Body of pancreas (tissue), 4 donors: Measurements from ENCODE around the gene AVPR1B. TPM values are rescaled to one million over a fixed set of nuclear protein-coding genes. Genes with fewer than 3 reads are reported as not detected.

Experiments
- ATAC-seq: fragments of 150-250 bp; one replicate; pipeline ENCODE4 v1.9.1; 2016
- DNase-seq, 4 donors: peaks; one replicate each; pipeline ENCODE4 v3.0.0-alpha.2; 2019
- H3K27ac ChIP-seq, 4 donors: fragments of 200-600 bp; sonication (generic); 1 replicate in 3 of 4; 2 replicates in 1 of 4; pipeline versions ENCODE4 v1.5.1 to v1.6.1; 2016 to 2019; ENCODE audit warnings: mild to moderate bottlenecking in 1 of 4, mixed read lengths in 1 of 4, moderate library complexity in 1 of 4
- H3K27me3 ChIP-seq, 2 donors: fragments of 200-600 bp; sonication (generic); one replicate each; pipeline ENCODE4 v1.6.0; 2016; ENCODE audit warnings: mild to moderate bottlenecking in 1 of 2
- H3K36me3 ChIP-seq, 2 donors: fragments of 200-600 bp; sonication (generic); replicated peaks in 1 of 2; 2 replicates each; pipeline ENCODE4 v1.5.1; 2016; ENCODE audit warnings: low read depth in 2 of 2; ENCODE audit not compliant: insufficient read depth in 1 of 2
- H3K4me1 ChIP-seq: fragments of 200-600 bp; sonication (generic); one replicate; pipeline ENCODE4 v1.6.0; 2016
- H3K4me3 ChIP-seq, 2 donors: fragments of 200-600 bp; sonication (generic); 1 replicate in 1 of 2; 2 replicates in 1 of 2; pipeline ENCODE4 v1.5.1; 2016 to 2019
- H3K9me3 ChIP-seq, 3 donors: fragments of 200-600 bp; sonication (generic); 1 replicate in 2 of 3; 2 replicates in 1 of 3; pipeline ENCODE4 v1.5.1; 2016
- POLR2A ChIP-seq, 3 donors: fragments of 450-650 bp; IDR thresholded peaks; one replicate each; pipeline ENCODE4 v1.6.1; 2016; ENCODE audit warnings: antibody characterized with exemption in 3 of 3, mild to moderate bottlenecking in 2 of 3
- WGBS, 2 donors: methylation state at CpG; one replicate each; pipeline ENCODE4 v1.1.5; 2017; 5-methylcytosine and 5-hydroxymethylcytosine counted together
- intact Hi-C: fragments of 100-400 bp; cut with DNase I; formaldehyde crosslinking; loops from one replicate; pipeline ENCODE4 v1.15.1; 2023
- total RNA-seq, 2 donors: library from RNA; depleted of rRNA; stranded (reverse); fragments of >200 nt; gene quantifications; one replicate each; pipeline ENCODE4 v1.1.0, GENCODE V29; 2016
- TF ChIP-seq, protein P1 (sequence below), 7 experiments: fragments of 450-650 bp in 4 of 7; fragments of 200-600 bp in 3 of 7; sonication (generic) in 3 of 7; IDR thresholded peaks; one replicate each; pipeline ENCODE4 v1.5.1; 2016 to 2019; ENCODE audit warnings: antibody characterized with exemption in 7 of 7

The AVPR1B gene
- total RNA-seq, 2 donors from 2014 or later, result 0.78 TPM; not detected in 1

DNA sequence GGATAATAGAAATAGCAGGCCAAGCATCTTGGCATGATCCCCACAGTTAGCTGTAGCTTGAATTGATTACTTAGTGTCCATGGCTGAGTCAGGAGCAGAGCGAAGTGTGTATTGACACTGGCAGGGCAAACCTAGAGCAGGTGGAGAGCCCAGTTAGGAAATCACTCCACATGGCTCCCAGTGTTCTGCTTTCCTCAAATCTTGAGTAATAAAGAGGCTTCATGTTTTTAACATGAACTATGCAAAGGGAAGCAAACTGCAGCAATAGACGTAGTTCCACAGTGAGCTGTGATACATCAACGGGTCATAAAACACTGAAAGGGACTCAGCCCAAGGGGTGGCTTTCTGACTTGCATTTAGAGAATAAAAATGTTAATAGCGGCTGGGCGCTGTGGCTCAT, 35.3 kb downstream of the AVPR1B start:
- ATAC-seq, result no peak
- H3K4me1 ChIP-seq, result no peaks in the 10 kb centered on the region

DNA sequence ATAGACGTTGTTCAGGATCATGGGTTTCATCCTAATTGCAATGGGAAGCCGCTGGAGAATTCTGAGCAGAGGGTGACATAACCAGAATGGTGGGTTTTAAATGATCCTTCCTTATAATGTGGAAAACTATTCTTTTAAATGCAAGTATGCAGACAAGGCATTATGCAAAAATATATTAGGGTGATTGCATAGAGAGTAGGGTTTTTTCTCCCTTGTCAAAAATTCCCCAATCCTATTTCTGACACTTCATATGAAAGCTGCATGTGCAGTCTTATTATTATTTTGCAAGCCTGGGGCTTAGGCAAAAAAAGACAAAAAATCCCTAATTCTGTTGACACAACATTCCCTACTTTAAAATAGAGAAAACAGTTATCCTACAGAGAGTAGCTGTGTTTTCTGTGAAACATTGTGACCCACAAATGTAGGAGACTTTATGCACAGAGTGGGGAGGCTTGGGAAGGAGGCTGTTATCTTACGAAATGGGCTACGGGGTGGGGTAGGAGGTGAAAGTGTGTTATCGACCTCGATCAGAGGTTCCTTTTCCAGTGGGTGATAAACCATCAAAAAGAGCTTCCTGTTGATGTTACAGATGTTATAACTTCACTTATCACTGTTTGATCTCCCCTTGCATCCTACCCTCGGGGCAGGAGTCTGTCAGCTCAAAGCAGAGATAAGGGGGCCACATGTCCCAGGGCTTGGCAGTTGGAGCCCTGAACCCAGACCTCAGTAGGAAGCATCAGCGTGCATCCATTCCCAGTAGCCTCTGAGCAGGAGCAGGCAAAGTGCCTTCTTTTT, 37.0 kb downstream of the AVPR1B start:
- intact Hi-C loops, result no loop called here
- Histone ChIP-seq H3K27ac (no peak overlapping the region), H3K9me3 (no peaks in the 10 kb centered on the region), H3K4me3 (no peak overlapping the region), H3K27me3 (no peaks in the 10 kb centered on the region), H3K4me1 (no peaks in the 10 kb centered on the region), H3K36me3 (no peaks in the 10 kb centered on the region)
- WGBS, 2 donors, result 45 to 55% methylated on average over 8 of the region's 8 CpGs
- DNase-seq (no peak), ATAC-seq (no peak)
- TF ChIP-seq POLR2A (IDR thresholded peaks at IDR 0.05), result no peak
- TF ChIP-seq, protein P1, sequence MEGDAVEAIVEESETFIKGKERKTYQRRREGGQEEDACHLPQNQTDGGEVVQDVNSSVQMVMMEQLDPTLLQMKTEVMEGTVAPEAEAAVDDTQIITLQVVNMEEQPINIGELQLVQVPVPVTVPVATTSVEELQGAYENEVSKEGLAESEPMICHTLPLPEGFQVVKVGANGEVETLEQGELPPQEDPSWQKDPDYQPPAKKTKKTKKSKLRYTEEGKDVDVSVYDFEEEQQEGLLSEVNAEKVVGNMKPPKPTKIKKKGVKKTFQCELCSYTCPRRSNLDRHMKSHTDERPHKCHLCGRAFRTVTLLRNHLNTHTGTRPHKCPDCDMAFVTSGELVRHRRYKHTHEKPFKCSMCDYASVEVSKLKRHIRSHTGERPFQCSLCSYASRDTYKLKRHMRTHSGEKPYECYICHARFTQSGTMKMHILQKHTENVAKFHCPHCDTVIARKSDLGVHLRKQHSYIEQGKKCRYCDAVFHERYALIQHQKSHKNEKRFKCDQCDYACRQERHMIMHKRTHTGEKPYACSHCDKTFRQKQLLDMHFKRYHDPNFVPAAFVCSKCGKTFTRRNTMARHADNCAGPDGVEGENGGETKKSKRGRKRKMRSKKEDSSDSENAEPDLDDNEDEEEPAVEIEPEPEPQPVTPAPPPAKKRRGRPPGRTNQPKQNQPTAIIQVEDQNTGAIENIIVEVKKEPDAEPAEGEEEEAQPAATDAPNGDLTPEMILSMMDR (IDR thresholded peaks at IDR 0.05), result no peak

More for the DNA sequence above, 35.3 kb downstream of the AVPR1B start:
- intact Hi-C loops, result no loop called here
- WGBS, 2 donors, result 65 to 77% methylated on average over 5 of the region's 5 CpGs
- H3K27ac ChIP-seq, result no peak overlapping the region
- no peaks in the 10 kb centered on the region for H3K27me3 ChIP-seq
- H3K36me3 ChIP-seq, result no peaks in the 10 kb centered on the region
- H3K9me3 ChIP-seq, result no peaks in the 10 kb centered on the region
- DNase-seq, result no peak
- no peak overlapping the region for H3K4me3 ChIP-seq
- no peak for TF ChIP-seq POLR2A (IDR thresholded peaks at IDR 0.05)

DNA sequence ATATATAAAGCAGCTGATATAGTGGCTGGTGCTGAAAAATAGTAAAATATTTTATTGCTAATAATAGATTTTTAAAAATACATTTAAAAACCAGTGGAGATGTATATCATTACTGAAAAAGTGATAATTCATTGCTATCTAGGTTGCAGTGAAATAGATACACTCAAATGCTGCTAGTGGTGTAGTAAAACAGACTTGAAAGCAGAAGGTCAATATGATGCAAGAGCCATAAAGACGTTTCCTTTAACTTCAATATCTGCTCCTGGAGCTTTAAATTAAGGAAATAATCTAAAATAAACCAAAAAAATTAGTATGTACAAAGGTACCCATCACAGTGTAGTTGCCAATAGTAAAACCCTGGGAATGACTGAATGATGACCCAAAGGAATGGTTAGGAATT, 38.1 kb downstream of the AVPR1B start:
- Histone ChIP-seq H3K9me3 (no peaks in the 10 kb centered on the region), H3K36me3 (no peaks in the 10 kb centered on the region), H3K27me3 (no peaks in the 10 kb centered on the region), H3K4me3 (no peak overlapping the region), H3K27ac (no peak overlapping the region), H3K4me1 (no peaks in the 10 kb centered on the region)
- DNase-seq (no peak), ATAC-seq (no peak)
- no peak for TF ChIP-seq POLR2A (IDR thresholded peaks at IDR 0.05)
- TF ChIP-seq, protein P1 (IDR thresholded peaks at IDR 0.05), result no peak
- WGBS, 2 donors, result 35 to 36% methylated on average over 1 of the region's 1 CpG
- intact Hi-C loops, result no loop called here

DNA sequence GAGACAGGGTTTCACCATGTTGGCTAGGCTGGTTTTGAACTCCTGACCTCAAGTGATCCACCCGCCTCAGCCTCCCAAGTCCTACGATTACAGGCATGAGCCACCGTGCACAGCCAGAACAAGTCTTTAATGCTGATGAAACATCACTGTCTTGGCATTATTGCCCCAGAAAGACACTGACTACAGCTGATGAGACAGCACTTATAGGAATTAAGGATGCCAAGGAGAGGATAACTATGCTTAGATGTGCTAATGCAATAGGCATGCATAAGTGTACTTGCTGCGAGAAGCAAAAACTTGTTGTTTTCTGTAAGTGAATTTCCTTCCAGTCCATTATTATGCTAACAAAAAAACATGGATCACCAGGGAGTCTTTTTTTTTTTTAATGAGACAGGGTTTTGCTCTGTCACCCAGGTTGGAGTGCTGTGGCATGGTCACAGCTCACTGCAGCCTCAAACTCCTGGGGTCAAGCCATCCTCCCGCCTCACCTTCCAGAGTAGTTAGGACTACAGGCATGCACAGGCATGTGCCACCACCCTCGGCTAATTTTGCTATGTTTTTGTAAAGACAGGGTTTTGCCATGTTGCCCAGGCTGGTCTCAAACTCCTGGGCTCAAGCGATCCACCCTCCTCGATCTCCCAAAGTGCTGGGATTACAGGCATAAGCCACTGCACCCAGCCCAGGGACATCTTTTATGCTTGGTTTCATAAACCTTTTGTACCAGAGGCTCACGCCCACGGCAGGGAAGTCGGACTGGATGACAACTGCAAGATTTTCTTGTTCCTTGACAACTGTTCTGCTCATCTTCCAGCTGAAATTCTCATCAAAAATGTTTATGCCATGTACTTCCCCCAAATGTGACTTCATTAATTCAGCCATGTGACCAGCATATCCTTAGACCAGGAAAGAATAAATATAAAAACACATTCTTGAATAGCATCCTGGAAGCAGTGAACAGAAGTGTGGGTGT, 41.1 kb downstream of the AVPR1B start:
- ATAC-seq (no peak), DNase-seq (no peak)
- Histone ChIP-seq H3K4me1 (no peaks in the 10 kb centered on the region), H3K27ac (no peak overlapping the region), H3K36me3 (no peaks in the 10 kb centered on the region), H3K27me3 (no peaks in the 10 kb centered on the region), H3K9me3 (no peaks in the 10 kb centered on the region), H3K4me3 (no peak overlapping the region)
- TF ChIP-seq, protein P1 (IDR thresholded peaks at IDR 0.05), result no peak
- TF ChIP-seq POLR2A (IDR thresholded peaks at IDR 0.05), result no peak
- 69 to 71% methylated on average over 11 of the region's 11 CpGs for WGBS, 2 donors
- intact Hi-C loops, result no loop called here

DNA sequence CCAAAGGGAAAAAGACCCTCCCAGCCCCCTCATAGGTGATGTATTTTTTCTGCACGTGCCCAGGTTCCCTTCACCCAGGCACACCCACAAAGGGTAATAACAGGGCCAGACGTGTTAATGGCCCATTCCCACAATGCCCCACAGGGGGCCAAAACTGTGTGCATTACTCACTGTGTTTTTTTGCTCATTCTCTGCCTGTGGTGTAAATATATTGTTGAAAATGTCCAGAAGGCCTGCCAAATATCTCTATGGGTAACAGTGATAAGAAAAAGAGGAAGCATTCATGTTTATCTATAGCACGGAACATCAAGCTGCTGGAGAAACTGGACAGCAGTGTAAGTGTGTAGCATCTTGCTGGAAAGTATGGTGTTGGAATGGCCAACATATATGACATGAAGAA, 42.3 kb downstream of the AVPR1B start:
- 32 to 51% methylated on average over 3 of the region's 3 CpGs for WGBS, 2 donors
- no peak for DNase-seq
- no peak overlapping the region for H3K27ac ChIP-seq
- intact Hi-C loops, result no loop called here
- no peaks in the 10 kb centered on the region for H3K4me1 ChIP-seq
- no peak overlapping the region for H3K4me3 ChIP-seq
- TF ChIP-seq, protein P1 (IDR thresholded peaks at IDR 0.05), result no peak
- no peak for TF ChIP-seq POLR2A (IDR thresholded peaks at IDR 0.05)
- no peak for ATAC-seq
- no peaks in the 10 kb centered on the region for H3K9me3 ChIP-seq
- H3K27me3 ChIP-seq, result no peaks in the 10 kb centered on the region
- H3K36me3 ChIP-seq, result no peaks in the 10 kb centered on the region
